HL-60 (cell line): Measurements from ENCODE around the gene BTBD9.

ENCODE experiments used
- GABPA ChIP-seq: IDR thresholded peaks from 2 replicates; pipeline ENCODE4 v1.6.1; 2012; ENCODE audit warnings: low read depth
- REST ChIP-seq: IDR thresholded peaks from 2 replicates; pipeline ENCODE4 v1.6.1; 2012; ENCODE audit warnings: low read depth; ENCODE audit not compliant: insufficient replicate concordance
- TF ChIP-seq, protein P1 (sequence below): IDR thresholded peaks from one replicate; pipeline ENCODE4 v1.5.1; 2011; ENCODE audit warnings: low read length, control low read depth, inconsistent platforms; ENCODE audit not compliant: insufficient read depth

DNA sequence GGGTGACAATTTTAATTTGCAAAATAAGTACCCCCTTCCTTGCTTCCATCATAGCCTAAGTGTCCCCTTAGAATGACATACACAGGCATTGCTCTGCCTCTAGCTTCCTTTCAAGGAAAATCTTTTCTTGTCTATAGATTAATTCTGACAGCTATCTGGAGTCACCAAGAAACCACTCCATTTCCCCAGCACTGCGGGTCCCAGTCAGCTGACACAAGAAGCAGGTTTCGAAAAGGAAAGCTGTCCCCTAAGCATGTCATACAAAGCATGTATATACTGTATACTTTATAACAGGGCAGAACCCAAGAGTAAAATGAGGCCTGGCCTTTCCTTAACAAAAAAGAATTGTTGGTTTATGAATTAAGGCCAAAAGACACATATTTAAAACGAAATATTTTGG is 273.5 kb downstream of the BTBD9 start:
- TF ChIP-seq, protein P1, sequence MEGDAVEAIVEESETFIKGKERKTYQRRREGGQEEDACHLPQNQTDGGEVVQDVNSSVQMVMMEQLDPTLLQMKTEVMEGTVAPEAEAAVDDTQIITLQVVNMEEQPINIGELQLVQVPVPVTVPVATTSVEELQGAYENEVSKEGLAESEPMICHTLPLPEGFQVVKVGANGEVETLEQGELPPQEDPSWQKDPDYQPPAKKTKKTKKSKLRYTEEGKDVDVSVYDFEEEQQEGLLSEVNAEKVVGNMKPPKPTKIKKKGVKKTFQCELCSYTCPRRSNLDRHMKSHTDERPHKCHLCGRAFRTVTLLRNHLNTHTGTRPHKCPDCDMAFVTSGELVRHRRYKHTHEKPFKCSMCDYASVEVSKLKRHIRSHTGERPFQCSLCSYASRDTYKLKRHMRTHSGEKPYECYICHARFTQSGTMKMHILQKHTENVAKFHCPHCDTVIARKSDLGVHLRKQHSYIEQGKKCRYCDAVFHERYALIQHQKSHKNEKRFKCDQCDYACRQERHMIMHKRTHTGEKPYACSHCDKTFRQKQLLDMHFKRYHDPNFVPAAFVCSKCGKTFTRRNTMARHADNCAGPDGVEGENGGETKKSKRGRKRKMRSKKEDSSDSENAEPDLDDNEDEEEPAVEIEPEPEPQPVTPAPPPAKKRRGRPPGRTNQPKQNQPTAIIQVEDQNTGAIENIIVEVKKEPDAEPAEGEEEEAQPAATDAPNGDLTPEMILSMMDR = no peak
- no peak for TF ChIP-seq REST
- no peak for TF ChIP-seq GABPA
